ENCODE data around the gene TIMM17A.

The TIMM17A gene

DNA sequence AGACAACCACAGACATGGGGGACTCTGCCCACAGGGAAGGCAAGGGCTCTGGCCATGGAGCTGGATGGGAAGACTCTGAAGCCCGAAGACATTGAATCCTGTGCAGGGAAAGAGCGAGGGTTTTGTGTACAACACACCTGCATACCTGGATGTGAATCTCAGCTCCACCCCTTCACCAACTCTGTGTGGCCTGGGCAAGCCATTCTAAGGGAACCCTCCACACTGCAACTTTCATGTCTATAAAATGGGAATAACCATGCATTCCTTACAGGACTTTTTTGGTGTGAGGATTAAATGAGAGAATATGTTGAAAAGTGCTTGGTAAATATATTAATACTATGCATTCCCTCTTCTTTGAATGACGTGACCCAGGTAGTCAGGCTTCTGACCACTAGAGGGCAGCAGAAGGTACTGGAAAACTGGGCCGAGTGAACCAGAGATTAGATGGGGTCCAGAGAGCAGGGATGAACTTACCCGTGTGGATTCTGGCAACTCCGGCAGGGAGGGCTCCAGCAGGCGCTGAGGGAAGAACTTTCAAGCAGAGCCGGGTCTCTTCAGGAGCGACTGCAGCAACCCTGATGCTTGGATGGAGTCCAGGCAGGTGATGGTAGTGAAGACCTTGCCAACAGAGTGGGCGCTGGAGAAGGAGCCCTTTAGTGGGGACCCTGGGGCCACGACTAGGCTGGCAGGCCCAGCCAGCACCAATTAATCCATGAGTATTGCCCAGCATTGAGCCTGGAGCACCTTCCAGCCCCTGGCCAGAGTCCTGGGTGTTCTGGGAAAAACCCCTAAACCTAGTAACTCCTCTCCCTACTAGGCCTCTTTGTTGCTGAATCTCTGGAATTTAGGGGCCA lies 54.2 kb downstream of the TIMM17A start:
- H3K4me3 ChIP-seq (ENCODE audit: low read depth, low read length) = no peak overlapping the region
- peak; percentile 10 for DNase-seq (ENCODE audit: low read depth)
- TF ChIP-seq, protein P1, sequence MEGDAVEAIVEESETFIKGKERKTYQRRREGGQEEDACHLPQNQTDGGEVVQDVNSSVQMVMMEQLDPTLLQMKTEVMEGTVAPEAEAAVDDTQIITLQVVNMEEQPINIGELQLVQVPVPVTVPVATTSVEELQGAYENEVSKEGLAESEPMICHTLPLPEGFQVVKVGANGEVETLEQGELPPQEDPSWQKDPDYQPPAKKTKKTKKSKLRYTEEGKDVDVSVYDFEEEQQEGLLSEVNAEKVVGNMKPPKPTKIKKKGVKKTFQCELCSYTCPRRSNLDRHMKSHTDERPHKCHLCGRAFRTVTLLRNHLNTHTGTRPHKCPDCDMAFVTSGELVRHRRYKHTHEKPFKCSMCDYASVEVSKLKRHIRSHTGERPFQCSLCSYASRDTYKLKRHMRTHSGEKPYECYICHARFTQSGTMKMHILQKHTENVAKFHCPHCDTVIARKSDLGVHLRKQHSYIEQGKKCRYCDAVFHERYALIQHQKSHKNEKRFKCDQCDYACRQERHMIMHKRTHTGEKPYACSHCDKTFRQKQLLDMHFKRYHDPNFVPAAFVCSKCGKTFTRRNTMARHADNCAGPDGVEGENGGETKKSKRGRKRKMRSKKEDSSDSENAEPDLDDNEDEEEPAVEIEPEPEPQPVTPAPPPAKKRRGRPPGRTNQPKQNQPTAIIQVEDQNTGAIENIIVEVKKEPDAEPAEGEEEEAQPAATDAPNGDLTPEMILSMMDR (IDR thresholded peaks at IDR 0.05; ENCODE audit: low read depth, low read length, missing control alignments) = peak; percentile 75

DNA sequence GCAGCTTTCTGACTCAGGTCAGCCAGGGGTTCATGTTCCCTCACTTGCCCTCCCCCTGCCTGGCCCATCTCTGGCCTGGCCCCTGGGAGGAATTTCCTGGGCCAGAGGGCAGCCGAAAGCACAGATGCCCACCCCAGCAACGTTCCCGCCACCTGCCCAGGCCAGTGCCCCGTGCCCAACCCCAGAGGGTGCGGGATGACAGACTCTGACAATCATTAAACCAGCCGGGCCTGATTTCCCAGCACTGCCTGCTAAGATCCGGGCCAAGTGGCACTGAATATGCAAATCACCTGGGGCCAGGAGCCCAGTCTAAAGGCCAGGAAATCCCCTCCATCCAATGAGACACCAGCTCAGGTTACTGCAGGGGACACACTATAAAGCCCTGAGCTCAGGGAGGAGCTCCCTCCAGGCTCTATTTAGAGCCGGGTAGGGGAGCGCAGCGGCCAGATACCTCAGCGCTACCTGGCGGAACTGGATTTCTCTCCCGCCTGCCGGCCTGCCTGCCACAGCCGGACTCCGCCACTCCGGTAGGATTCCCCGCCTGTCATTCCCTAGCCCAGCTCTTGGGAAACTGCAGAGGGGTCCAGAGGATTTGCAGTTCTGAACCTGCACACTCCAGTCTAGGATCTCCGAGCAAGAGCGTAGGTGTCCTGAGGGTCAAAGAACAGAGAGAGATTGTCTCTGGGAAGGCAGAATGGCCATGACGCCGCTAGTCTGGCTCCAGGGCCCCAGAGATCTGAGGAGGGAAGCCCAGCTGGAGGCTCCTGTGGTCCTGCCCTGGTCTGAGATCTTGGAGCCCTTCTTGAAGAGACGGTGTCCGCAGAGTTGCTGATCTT lies 55.1 kb downstream of the TIMM17A start, which contains the start of gene ELF3:
ELF3 (plus strand) TSS at position 408 of the 836 bp plus-strand sequence. CDS start 550 bp downstream, outside the sequence.
- no peak within 1 kb of the TSS for H3K4me3 ChIP-seq (ENCODE audit: low read depth, low read length)
- TF ChIP-seq, protein P1 (IDR thresholded peaks at IDR 0.05; ENCODE audit: low read depth, low read length, missing control alignments) = no peak
- peak; percentile 24 for DNase-seq (ENCODE audit: low read depth)

DNA sequence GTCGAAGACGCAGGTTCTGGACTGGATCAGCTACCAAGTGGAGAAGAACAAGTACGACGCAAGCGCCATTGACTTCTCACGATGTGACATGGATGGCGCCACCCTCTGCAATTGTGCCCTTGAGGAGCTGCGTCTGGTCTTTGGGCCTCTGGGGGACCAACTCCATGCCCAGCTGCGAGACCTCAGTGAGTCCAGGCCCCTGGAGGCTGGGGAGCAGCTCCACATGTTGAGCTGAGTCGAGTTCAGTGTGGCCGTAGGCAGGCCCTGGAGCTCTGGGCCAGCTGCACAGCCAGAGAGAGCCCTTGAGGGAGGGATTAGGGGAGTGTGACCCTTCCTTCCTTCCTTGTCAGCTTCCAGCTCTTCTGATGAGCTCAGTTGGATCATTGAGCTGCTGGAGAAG lies 56.7 kb downstream of the TIMM17A start:
- DNase-seq (ENCODE audit: low read depth) = no peak
- no peak overlapping the region for H3K4me3 ChIP-seq (ENCODE audit: low read depth, low read length)
- TF ChIP-seq, protein P1 (IDR thresholded peaks at IDR 0.05; ENCODE audit: low read depth, low read length, missing control alignments) = no peak

DNA sequence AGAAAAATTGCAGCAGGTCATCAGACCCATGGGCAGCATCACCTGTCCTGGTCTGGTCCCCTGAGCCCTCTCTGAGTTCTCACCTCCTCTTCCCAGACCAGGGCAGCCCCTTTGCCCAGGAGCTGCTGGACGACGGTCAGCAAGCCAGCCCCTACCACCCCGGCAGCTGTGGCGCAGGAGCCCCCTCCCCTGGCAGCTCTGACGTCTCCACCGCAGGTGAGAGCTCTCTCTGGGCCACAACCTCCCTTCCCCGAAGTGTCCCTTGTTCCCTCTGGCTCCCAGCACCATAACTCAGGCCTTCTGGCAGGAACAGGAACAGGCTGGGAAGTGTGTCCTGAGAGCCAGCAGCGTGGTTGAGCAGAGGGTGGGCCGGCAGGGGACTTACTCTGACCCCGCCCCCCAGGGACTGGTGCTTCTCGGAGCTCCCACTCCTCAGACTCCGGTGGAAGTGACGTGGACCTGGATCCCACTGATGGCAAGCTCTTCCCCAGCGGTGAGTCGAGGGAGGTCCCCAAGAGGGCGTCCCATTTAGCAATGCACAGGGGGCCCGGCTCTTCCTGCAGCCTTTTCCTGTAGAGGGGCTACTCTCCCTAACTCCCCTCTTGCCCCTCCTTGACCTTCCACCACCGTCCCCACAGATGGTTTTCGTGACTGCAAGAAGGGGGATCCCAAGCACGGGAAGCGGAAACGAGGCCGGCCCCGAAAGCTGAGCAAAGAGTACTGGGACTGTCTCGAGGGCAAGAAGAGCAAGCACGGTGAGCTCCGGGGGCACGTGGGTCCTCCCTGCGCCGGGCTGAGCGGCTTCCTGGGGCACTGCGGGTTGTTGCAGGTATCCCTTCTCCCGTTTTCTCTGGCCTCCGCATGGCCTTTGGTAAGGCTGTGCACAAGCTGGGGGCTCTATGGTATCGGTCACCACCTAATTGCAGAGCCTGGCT lies 57.5 kb downstream of the TIMM17A start:
- TF ChIP-seq, protein P1 (IDR thresholded peaks at IDR 0.05; ENCODE audit: low read depth, low read length, missing control alignments) = no peak
- no peak overlapping the region for H3K4me3 ChIP-seq (ENCODE audit: low read depth, low read length)
- DNase-seq (ENCODE audit: low read depth) = no peak

DNA sequence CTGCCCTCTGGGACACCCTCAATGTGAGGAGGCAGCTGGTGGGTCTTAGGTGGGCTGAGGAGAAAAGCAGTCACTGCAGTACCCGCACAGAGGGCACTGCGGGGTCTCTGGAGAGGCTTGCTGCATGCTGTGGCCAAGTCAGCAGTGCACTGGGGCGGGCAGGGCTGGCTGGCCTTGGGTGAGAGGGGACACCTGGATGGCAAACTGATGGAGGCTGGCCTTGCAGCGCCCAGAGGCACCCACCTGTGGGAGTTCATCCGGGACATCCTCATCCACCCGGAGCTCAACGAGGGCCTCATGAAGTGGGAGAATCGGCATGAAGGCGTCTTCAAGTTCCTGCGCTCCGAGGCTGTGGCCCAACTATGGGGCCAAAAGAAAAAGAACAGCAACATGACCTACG lies 58.3 kb downstream of the TIMM17A start:
- no peak overlapping the region for H3K4me3 ChIP-seq (ENCODE audit: low read depth, low read length)
- TF ChIP-seq, protein P1 (IDR thresholded peaks at IDR 0.05; ENCODE audit: low read depth, low read length, missing control alignments) = no peak
- DNase-seq (ENCODE audit: low read depth) = no peak

DNA sequence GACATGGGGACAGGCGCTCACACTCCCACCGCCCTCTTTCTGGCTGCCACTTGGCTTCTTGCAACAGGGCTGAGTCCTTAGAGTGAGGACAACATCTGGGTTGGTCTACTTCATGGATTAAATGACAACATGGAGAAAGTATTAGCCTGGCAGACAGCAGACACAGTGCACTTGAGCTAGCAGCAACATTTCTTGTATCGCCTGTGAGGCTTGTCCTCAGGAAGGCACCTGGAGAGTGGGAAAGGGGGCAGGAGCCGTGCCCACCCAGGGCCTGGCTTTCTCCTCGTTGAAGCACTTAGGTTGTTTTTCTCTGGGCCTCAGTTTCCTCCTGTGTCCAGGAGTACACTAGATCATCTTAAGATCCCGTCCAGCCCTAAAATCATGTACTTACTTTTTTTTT lies 58.8 kb downstream of the TIMM17A start:
- no peak for DNase-seq (ENCODE audit: low read depth)
- TF ChIP-seq, protein P1 (IDR thresholded peaks at IDR 0.05; ENCODE audit: low read depth, low read length, missing control alignments) = no peak
- H3K4me3 ChIP-seq (ENCODE audit: low read depth, low read length) = no peak overlapping the region
